Liver (tissue), 9 donors: Measurements from ENCODE around the gene NFIA. TPM values are rescaled to one million over a fixed set of nuclear protein-coding genes. Genes with fewer than 3 reads are reported as not detected.

Experiments used
- DNase-seq: peaks from one replicate; pipeline ENCODE4 v3.0.0-alpha.2; 2017; ENCODE audit warnings: low spot score
- H3K27ac ChIP-seq, 2 donors: one replicate each; pipeline ENCODE4 v1.7.0; 2013; ENCODE audit warnings: inconsistent platforms in 2 of 2, low read length in 2 of 2, control low read depth in 1 of 2, low read depth in 1 of 2, mild to moderate bottlenecking in 1 of 2
- H3K27me3 ChIP-seq, 4 donors: one replicate each; pipeline versions ENCODE4 v1.6.1 to v1.7.0; 2013; ENCODE audit warnings: low read length in 3 of 4, inconsistent platforms in 1 of 4, mild to moderate bottlenecking in 1 of 4, moderate library complexity in 1 of 4; ENCODE audit not compliant: control insufficient read depth in 4 of 4, insufficient read depth in 4 of 4
- H3K36me3 ChIP-seq, 4 donors: one replicate each; pipeline versions ENCODE4 v1.6.1 to v1.7.0; 2013; ENCODE audit warnings: low read length in 3 of 4, mild to moderate bottlenecking in 3 of 4, low read depth in 1 of 4, moderate library complexity in 1 of 4; ENCODE audit not compliant: control insufficient read depth in 4 of 4, insufficient read depth in 3 of 4
- H3K4me1 ChIP-seq, 4 donors: one replicate each; pipeline versions ENCODE4 v1.6.1 to v1.7.0; 2013; ENCODE audit warnings: low read length in 3 of 4, mild to moderate bottlenecking in 3 of 4, moderate library complexity in 1 of 4; ENCODE audit not compliant: control insufficient read depth in 4 of 4, insufficient read depth in 4 of 4
- H3K4me3 ChIP-seq, 3 donors: one replicate each; pipeline versions ENCODE4 v1.6.1 to v1.7.0; 2013; ENCODE audit warnings: low read length in 3 of 3, control low read depth in 1 of 3, low read depth in 1 of 3, mild to moderate bottlenecking in 1 of 3
- H3K9ac ChIP-seq, 2 donors: one replicate each; pipeline ENCODE4 v1.7.0; 2013; ENCODE audit warnings: low read length in 2 of 2, mild to moderate bottlenecking in 2 of 2, moderate library complexity in 2 of 2, control low read depth in 1 of 2, low read depth in 1 of 2
- H3K9me3 ChIP-seq, 4 donors: one replicate each; pipeline versions ENCODE4 v1.6.1 to v1.7.0; 2013; ENCODE audit warnings: low read length in 3 of 4; ENCODE audit not compliant: control insufficient read depth in 4 of 4
- EGR1 ChIP-seq, 2 donors: IDR thresholded peaks; 2 replicates each; pipeline ENCODE4 v1.6.1; 2016 to 2018; ENCODE audit warnings: antibody characterized with exemption in 2 of 2, low read depth in 2 of 2
- FOXA1 ChIP-seq: IDR thresholded peaks from 2 replicates; pipeline ENCODE4 v1.6.1; 2016; ENCODE audit warnings: antibody characterized with exemption
- FOXA2 ChIP-seq: IDR thresholded peaks from 2 replicates; pipeline ENCODE4 v1.6.1; 2016; ENCODE audit warnings: antibody characterized with exemption
- GABPA ChIP-seq, 2 donors: IDR thresholded peaks in 1 of 2; conservative IDR thresholded peaks in 1 of 2; 2 replicates each; pipeline ENCODE4 v1.6.1; 2016; ENCODE audit warnings: antibody characterized with exemption in 2 of 2, mild to moderate bottlenecking in 1 of 2, moderate library complexity in 1 of 2
- HNF4A ChIP-seq, 2 donors: conservative IDR thresholded peaks; 2 replicates each; pipeline ENCODE4 v1.6.1; 2016; ENCODE audit warnings: antibody characterized with exemption in 2 of 2, mild to moderate bottlenecking in 2 of 2
- HNF4G ChIP-seq: IDR thresholded peaks from 2 replicates; pipeline ENCODE4 v1.6.1; 2016; ENCODE audit warnings: antibody characterized with exemption
- JUND ChIP-seq, 2 donors: IDR thresholded peaks; 2 replicates each; pipeline ENCODE4 v1.6.1; 2016; ENCODE audit warnings: antibody characterized with exemption in 2 of 2
- NR2F2 ChIP-seq: IDR thresholded peaks from 2 replicates; pipeline ENCODE4 v1.6.1; 2016; ENCODE audit warnings: antibody characterized with exemption
- RAD21 ChIP-seq, 2 donors: IDR thresholded peaks; 2 replicates each; pipeline ENCODE4 v1.6.1; 2016; ENCODE audit warnings: antibody characterized with exemption in 2 of 2, mild to moderate bottlenecking in 2 of 2
- RXRA ChIP-seq, 2 donors: IDR thresholded peaks; 2 replicates each; pipeline ENCODE4 v1.6.1; 2017 to 2018; ENCODE audit warnings: antibody characterized with exemption in 2 of 2, mild to moderate bottlenecking in 1 of 2
- SP1 ChIP-seq: IDR thresholded peaks from 2 replicates; pipeline ENCODE4 v1.6.1; 2018; ENCODE audit warnings: antibody characterized with exemption, mild to moderate bottlenecking
- TAF1 ChIP-seq: conservative IDR thresholded peaks from 2 replicates; pipeline ENCODE4 v1.6.1; 2016; ENCODE audit warnings: antibody characterized with exemption, mild to moderate bottlenecking
- YY1 ChIP-seq: IDR thresholded peaks from 2 replicates; pipeline ENCODE4 v1.6.1; 2016; ENCODE audit warnings: antibody characterized with exemption, mild to moderate bottlenecking
- WGBS: extraction: QIAGEN DNeasy Blood & Tissue Kit; methylation state at CpG from one replicate; pipeline ENCODE4 v1.1.7; 2013; 5-methylcytosine and 5-hydroxymethylcytosine counted together
- polyA plus RNA-seq, 2 donors: library from polyadenylated mRNA; stranded (reverse) in 1 of 2; unstranded in 1 of 2; fragments of 200-250 nt in 1 of 2; fragments of >200 nt in 1 of 2; fragmentation: Nextera tagmentation in 1 of 2; extraction: Ambion mirVana in 1 of 2; gene quantifications; one replicate each; pipeline versions ENCODE4 v1.2.1 to v1.2.3, GENCODE V29; 2013 to 2015
- total RNA-seq, 2 donors: library from RNA; depleted of rRNA; stranded (reverse); fragments of >200 nt; gene quantifications; one replicate each; pipeline ENCODE4 v1.2.3, GENCODE V29; 2014
- TF ChIP-seq, protein P1 (sequence below): IDR thresholded peaks from 2 replicates; pipeline ENCODE4 v1.6.1; 2016; ENCODE audit warnings: antibody characterized with exemption, mild to moderate bottlenecking
- TF ChIP-seq, protein P2 (sequence below): IDR thresholded peaks from 2 replicates; pipeline ENCODE4 v1.6.1; 2016; ENCODE audit warnings: antibody characterized with exemption
- TF ChIP-seq, protein P3 (sequence below): fragments of 150-350 bp; IDR thresholded peaks from 2 replicates; pipeline ENCODE4 v1.5.1; 2017; ENCODE audit warnings: improper control_type of control experiment, low read depth, low read length; ENCODE audit not compliant: missing input control
- TF ChIP-seq, protein P4 (sequence below): IDR thresholded peaks from 2 replicates; pipeline ENCODE4 v1.6.1; 2016; ENCODE audit warnings: antibody characterized with exemption
- TF ChIP-seq, protein P5 (sequence below): IDR thresholded peaks from 2 replicates; pipeline ENCODE4 v1.6.1; 2016; ENCODE audit warnings: antibody characterized with exemption
- donor health status: healthy.
- donor health status: healthy.
- donor health status: healthy.
- donor health status: healthy.
- donor health status: healthy.

The NFIA gene
- total and polyA plus RNA-seq, 4 donors = 6.8 to 53.7 (median 22.2) TPM

DNA sequence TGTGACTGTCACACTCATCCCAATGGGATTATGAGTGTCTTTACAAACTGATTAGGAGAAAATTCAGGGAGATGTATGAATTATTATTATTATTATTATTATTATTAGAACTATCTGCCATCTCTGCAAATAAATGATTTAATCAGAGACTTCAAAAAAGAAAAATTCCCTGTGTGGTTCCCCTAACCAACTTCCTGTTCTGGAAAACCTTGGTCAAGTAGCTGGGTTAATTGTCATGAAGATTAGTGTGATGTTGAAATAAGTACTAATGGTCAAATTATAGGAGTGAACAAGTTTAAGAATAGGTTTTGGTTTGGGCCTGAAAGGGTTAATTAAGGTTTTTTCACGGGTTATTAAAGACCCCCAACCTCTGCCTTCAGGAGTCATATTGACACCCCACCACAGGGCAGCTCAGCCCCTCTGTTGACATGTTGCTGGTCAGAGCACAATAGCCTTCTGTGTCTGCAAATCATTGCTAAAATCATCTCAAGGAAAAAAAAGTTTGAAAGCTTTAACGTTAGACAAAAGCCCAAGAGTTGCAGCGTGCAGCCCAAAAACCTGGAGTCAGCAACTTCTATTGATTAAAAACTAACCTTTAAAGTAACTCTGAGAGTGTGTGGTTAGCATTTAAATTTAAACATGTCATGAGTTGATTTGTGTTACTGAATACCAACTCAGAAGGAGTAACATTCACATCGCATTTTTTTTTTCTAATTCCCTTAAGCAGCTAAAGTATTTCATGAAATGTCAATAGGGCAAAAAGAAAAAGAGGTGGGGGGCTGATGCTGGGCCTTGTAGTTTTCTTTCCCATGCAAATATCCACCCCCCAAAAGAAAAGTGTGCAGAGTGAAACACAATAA lies 370.0 kb downstream of the NFIA start:
- no peak overlapping the region for H3K4me3 ChIP-seq
- peaks cover 2 to 18% (median 6%) of the 10 kb centered on the region in 4 donors for H3K36me3 ChIP-seq
- WGBS = 23% methylated on average over 4 of the region's 4 CpGs
- DNase-seq = no peak
- peaks cover 3 to 18% (median 12%) of the 10 kb centered on the region in 4 donors for H3K4me1 ChIP-seq
- H3K9ac ChIP-seq = no peak overlapping the region
- H3K27ac ChIP-seq = peak overlapping the region; percentile 14 to 21
- no peaks in the 10 kb centered on the region for H3K27me3 ChIP-seq
- TF ChIP-seq FOXA2 (no peak), HNF4G (no peak), NR2F2 (no peak), RXRA (IDR thresholded peaks at IDR 0.05) (no peak)
- TF ChIP-seq, protein P1, sequence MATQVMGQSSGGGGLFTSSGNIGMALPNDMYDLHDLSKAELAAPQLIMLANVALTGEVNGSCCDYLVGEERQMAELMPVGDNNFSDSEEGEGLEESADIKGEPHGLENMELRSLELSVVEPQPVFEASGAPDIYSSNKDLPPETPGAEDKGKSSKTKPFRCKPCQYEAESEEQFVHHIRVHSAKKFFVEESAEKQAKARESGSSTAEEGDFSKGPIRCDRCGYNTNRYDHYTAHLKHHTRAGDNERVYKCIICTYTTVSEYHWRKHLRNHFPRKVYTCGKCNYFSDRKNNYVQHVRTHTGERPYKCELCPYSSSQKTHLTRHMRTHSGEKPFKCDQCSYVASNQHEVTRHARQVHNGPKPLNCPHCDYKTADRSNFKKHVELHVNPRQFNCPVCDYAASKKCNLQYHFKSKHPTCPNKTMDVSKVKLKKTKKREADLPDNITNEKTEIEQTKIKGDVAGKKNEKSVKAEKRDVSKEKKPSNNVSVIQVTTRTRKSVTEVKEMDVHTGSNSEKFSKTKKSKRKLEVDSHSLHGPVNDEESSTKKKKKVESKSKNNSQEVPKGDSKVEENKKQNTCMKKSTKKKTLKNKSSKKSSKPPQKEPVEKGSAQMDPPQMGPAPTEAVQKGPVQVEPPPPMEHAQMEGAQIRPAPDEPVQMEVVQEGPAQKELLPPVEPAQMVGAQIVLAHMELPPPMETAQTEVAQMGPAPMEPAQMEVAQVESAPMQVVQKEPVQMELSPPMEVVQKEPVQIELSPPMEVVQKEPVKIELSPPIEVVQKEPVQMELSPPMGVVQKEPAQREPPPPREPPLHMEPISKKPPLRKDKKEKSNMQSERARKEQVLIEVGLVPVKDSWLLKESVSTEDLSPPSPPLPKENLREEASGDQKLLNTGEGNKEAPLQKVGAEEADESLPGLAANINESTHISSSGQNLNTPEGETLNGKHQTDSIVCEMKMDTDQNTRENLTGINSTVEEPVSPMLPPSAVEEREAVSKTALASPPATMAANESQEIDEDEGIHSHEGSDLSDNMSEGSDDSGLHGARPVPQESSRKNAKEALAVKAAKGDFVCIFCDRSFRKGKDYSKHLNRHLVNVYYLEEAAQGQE = no peak
- TF ChIP-seq, protein P2, sequence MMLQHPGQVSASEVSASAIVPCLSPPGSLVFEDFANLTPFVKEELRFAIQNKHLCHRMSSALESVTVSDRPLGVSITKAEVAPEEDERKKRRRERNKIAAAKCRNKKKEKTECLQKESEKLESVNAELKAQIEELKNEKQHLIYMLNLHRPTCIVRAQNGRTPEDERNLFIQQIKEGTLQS = no peak
- H3K9me3 ChIP-seq = no peaks in the 10 kb centered on the region

DNA sequence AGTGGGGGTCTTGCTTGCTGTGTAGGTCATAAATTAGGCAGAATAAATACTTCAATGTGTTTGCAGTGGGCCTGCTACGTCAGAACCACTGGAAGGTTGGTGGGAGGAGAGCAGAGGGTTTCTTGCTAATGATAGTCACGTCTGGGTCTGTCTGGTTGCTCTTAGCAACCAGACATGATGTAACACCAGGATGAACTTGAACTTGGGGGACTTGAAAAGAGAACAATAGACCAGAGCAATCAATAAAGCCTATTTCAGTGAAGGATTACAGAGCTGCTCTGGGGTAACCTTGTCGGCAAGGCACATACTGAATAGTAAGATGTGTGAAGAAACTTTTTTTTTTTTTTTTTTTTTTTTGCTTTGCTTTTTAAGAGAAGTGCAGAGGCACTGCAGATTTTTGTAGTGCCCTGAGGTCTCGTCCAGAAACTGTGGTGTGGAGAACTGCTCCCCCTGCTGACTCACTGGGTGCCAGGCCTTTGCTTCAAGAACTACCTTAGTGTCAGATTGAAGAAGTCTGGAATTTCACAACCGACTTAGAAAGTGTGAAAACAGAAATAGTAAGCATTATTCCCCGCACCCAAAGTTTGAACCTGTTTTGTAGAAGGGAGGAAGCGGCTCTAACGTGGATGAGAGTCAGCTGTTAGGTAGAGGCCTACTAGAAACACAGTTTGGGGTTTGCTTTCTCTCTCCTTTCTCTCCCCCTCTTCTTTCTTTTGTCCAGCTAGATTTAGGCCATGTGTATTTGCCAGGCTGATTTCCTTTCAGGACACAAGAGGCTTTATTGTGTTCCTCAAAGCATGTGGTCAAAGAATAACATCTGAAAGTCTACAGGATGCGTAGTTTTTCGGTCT lies 371.0 kb downstream of the NFIA start:
- Histone ChIP-seq H3K36me3 (peaks cover 2 to 18% (median 6%) of the 10 kb centered on the region in 4 donors), H3K27me3 (no peaks in the 10 kb centered on the region), H3K4me3 (no peak overlapping the region), H3K27ac (peak overlapping the region; percentile 21 to 49), H3K4me1 (peaks cover 3 to 18% (median 12%) of the 10 kb centered on the region in 4 donors), H3K9me3 (no peaks in the 10 kb centered on the region), H3K9ac (no peak overlapping the region)
- 38% methylated on average over 10 of the region's 10 CpGs for WGBS
- DNase-seq = peak; percentile 75
- TF ChIP-seq RAD21 (IDR thresholded peaks at IDR 0.05) (peak; percentile 86 to 87), FOXA2 (no peak), TAF1 (no peak), GABPA (IDR thresholded peaks at IDR 0.05 in 1 of 2, conservative IDR thresholded peaks at IDR 0.05 in 1 of 2) (no peak), HNF4G (no peak), RXRA (IDR thresholded peaks at IDR 0.05) (peak; percentile 42 to 73), HNF4A (conservative IDR thresholded peaks at IDR 0.05) (no peak), YY1 (no peak), EGR1 (IDR thresholded peaks at IDR 0.05; ENCODE audit: low read depth in 2 of 2) (no peak), JUND (IDR thresholded peaks at IDR 0.05) (peak in 1 of 2 donors; percentile 35), SP1 (peak; percentile 40), NR2F2 (peak; percentile 73), FOXA1 (no peak)
- TF ChIP-seq, protein P3, sequence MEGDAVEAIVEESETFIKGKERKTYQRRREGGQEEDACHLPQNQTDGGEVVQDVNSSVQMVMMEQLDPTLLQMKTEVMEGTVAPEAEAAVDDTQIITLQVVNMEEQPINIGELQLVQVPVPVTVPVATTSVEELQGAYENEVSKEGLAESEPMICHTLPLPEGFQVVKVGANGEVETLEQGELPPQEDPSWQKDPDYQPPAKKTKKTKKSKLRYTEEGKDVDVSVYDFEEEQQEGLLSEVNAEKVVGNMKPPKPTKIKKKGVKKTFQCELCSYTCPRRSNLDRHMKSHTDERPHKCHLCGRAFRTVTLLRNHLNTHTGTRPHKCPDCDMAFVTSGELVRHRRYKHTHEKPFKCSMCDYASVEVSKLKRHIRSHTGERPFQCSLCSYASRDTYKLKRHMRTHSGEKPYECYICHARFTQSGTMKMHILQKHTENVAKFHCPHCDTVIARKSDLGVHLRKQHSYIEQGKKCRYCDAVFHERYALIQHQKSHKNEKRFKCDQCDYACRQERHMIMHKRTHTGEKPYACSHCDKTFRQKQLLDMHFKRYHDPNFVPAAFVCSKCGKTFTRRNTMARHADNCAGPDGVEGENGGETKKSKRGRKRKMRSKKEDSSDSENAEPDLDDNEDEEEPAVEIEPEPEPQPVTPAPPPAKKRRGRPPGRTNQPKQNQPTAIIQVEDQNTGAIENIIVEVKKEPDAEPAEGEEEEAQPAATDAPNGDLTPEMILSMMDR = peak; percentile 71
- TF ChIP-seq, protein P4, sequence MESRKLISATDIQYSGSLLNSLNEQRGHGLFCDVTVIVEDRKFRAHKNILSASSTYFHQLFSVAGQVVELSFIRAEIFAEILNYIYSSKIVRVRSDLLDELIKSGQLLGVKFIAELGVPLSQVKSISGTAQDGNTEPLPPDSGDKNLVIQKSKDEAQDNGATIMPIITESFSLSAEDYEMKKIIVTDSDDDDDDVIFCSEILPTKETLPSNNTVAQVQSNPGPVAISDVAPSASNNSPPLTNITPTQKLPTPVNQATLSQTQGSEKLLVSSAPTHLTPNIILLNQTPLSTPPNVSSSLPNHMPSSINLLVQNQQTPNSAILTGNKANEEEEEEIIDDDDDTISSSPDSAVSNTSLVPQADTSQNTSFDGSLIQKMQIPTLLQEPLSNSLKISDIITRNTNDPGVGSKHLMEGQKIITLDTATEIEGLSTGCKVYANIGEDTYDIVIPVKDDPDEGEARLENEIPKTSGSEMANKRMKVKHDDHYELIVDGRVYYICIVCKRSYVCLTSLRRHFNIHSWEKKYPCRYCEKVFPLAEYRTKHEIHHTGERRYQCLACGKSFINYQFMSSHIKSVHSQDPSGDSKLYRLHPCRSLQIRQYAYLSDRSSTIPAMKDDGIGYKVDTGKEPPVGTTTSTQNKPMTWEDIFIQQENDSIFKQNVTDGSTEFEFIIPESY = no peak
- TF ChIP-seq, protein P5, sequence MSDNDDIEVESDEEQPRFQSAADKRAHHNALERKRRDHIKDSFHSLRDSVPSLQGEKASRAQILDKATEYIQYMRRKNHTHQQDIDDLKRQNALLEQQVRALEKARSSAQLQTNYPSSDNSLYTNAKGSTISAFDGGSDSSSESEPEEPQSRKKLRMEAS = no peak
- TF ChIP-seq, protein P1 = peak; percentile 11
